GM19193 (cell line): ENCODE data around the gene VANGL2.

Experiments
- POLR2A ChIP-seq: IDR thresholded peaks from 4 replicates; pipeline ENCODE4 v1.6.1; 2011; ENCODE audit not compliant: insufficient read depth, insufficient read length; ENCODE audit errors: extremely low read depth

Gene VANGL2

GRCh38 chr1:160451119-160451858 lies 50.9 kb downstream of the VANGL2 start:
- TF ChIP-seq POLR2A: peak; percentile 22

- TF ChIP-seq POLR2A: no peak
Measured at GRCh38 chr1:160451859-160452232, 51.5 kb downstream of the VANGL2 start.

DNA sequence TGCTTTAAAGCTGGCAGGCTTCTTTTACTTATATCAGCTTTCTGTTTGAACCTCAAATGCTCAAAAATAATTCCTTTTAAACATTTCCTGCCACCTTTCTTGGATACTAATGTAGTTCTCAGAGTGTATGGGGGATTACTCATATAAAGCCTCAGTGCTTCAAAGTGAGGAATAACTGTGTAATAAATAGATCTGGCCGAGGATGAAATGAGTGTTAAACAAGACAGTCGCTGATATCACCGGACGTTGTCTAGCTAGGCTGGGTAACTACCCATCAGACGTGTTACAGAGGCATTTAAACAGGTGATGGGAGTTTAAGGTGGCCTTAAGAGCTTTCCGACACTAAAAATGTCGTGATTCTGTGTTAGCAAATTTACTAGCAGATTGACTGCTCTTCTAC lies 53.1 kb downstream of the VANGL2 start:
- TF ChIP-seq POLR2A: no peak

GRCh38 chr1:160454371-160455152 lies 54.2 kb downstream of the VANGL2 start:
- TF ChIP-seq POLR2A: no peak

DNA sequence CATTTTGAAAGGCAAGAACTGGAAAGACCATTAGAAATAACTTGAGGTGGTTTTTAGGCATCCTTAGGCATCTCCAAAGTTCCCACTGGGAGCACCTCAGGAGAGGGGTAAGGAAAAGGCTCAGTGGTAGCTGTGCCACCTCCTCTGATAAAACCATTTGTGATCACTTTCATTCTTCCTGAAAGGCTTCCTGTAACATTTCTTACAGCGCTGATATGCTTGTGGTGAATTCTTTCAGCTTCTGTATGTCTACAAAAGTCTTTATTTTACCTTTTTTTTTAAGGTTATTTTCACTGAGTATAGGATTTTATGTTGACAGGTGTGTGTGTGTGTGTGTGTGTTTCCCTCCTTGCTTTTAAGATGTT lies 54.8 kb downstream of the VANGL2 start:
- TF ChIP-seq POLR2A: no peak

- no peak for TF ChIP-seq POLR2A
Measured at GRCh38 chr1:160459056-160459455, 58.7 kb downstream of the VANGL2 start.

DNA sequence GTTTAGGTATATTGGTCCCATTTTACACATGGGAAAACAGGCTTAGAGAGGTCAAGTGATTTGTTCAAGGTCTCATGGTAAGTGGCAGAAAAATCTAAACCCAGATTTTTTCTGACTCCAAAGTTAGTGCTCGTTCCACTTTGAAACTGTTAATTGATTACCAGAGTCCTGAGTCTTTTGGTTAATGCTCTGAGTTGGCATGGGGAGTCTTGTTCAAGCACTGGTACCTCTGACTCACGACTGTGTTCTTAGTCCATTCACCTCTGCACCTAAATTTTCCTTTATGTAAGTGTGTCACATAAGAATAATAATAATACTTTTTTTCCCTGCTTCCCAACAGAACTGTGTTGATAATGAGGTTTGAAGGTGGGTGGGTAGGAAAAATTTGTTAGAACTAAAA lies 59.3 kb downstream of the VANGL2 start:
- no peak for TF ChIP-seq POLR2A

DNA sequence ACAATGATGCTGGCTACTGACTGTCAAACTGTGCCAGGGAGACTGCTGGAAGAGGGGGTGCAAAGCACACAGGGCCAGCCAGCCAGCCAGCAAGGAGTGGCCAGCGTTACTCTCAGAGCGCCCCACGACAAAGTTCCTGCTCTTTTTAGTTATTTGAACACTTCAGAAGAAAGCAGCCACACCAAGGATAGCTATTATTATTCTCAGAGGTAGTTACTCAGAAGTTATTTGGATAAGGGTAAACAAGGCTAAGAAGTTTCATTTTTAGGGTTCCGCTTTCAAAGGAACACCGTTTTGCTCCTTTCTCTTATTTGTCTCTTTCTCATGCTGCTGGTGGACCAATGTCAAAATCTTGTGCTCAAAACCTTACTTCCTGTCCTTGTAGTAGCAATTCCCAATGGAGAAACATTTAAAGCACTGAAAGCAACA lies 59.9 kb downstream of the VANGL2 start:
- peak; percentile 34 for TF ChIP-seq POLR2A

DNA sequence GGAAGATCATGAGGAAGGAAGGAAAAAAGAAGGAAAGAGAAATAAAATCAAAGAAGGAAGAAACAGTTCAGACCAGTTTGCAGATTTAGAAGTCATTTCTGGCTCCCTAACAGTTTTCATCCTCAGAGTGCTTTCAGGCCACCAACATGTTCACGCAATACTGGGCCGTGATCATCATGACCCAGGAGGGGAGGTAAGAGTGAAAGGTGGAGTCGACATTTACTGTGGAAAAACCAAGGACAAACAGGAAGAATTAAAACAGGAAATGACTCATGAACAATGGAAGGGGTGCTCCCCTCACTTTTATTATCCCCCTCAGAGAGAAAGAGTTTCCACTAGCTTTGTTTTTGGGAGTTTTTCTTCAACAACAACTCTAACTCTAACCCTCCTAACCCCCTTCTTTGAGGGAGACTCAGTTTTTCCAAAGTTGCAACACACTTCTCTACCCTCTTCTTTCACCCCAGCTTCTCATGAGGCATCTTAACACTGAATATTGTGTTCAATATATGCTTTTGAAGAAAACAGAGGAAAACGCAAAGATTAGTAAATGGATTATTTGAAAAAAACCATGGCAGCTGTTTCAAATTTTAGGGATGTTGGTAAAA lies 60.4 kb downstream of the VANGL2 start:
- no peak for TF ChIP-seq POLR2A

DNA sequence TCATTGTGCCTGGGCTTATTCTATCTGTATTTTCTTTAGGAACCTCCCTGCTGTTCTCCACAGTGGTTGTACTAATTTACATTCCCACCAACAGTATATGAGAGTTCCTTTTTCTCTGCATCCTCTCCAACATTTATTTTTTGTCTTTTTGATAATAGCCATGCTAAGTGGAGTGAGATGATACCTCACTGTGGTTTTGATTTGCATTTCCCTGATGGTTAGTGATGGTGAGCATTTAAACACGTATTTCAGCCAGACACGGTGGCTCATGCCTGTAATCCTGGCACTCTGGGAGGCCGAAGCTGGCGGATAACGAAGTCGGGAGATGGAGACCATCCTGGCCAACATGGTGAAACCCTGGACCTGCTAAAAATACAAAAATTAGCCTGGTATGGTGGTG lies 64.8 kb downstream of the VANGL2 start:
- no peak for TF ChIP-seq POLR2A

- TF ChIP-seq POLR2A: no peak
Measured at GRCh38 chr1:160466961-160467360, 66.6 kb downstream of the VANGL2 start.

DNA sequence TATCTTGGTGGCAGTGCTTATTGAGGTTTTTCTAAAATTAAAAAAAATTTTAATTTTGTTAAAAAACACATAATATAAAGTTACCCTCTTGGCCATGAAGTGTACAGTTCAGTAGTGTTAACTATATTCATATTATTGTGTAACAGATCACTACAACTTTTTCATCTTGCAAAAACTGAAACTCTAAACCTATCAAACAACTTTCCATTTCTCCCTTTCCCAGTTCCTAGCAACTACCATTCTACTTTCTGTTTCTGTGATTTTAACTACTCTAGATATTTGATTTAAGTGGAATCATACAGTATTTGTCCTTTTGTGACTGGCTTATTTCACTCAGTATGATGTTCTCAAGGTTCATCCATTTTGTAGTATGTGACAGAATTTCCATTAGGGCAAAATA lies 67.2 kb downstream of the VANGL2 start:
- TF ChIP-seq POLR2A: no peak

DNA sequence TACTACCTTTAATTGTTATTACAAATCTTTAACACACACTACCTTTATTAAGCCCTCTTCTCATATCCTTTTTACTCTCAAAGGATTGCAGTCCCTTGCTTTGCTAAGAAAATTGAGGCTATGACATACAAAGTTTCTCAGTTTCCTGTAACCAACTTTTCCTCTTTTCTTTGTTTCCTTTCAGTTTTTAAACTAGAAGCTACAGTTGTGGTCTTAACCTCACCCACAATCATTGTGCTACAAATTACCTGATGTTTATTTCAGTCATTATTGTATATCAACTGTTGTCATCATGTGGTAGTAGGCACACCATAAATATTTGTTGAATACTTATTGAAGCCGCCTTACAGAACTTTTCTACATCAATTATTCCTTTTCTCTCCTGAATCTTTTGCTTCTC lies 70.9 kb downstream of the VANGL2 start:
- no peak for TF ChIP-seq POLR2A

DNA sequence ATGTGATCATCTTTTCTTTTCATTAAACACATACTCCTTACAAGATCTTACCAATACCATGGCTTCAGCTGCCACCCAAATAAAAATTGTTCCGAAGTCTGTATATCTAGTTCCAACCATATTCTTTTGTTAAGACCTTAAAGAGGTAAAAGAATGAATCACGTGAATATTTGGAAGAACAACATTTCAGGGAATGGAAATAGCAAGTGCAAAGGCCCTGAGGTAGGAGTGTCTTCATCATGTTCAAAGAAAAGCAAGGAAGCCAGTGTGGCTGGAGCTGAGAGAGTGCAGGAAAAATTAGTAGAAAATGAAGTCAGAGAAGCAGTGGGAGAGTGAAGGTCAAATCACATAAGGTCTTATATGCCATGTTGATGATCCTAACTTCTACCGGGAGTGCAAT lies 71.7 kb downstream of the VANGL2 start:
- TF ChIP-seq POLR2A: no peak

GRCh38 chr1:160474392-160475242 lies 74.3 kb downstream of the VANGL2 start:
- TF ChIP-seq POLR2A: no peak
